HepG2 (cell line): ENCODE results near the gene SLC22A7. TPM values are rescaled to one million over a fixed set of nuclear protein-coding genes. Genes with fewer than 3 reads are reported as not detected.
A peak's percentile ranks its signal among the peaks of the same experiment; 100 is the strongest.

Source experiments
- ARNT2 ChIP-seq: sonication (generic); formaldehyde crosslinking; IDR thresholded peaks from 2 replicates; pipeline ENCODE4 v1.8.0; 2022; ENCODE audit warnings: mild to moderate bottlenecking, low read depth, missing genetic modification reagents, moderate library complexity
- BCL6 ChIP-seq: IDR thresholded peaks from 2 replicates; pipeline ENCODE4 v1.6.1; 2016; ENCODE audit warnings: missing genetic modification reagents, missing compliant biosample characterization
- DRAP1 ChIP-seq: IDR thresholded peaks from 2 replicates; pipeline ENCODE4 v1.6.1; 2016; ENCODE audit warnings: missing genetic modification reagents, missing compliant biosample characterization
- ETV5 ChIP-seq: IDR thresholded peaks from 2 replicates; pipeline ENCODE4 v1.6.1; 2018; ENCODE audit warnings: missing biosample characterization, missing genetic modification reagents, inconsistent platforms, borderline replicate concordance
- FUBP1 ChIP-seq: sonication (generic); formaldehyde crosslinking; IDR thresholded peaks from 2 replicates; pipeline ENCODE4 v1.5.1; 2020; ENCODE audit warnings: missing genetic modification reagents, mild to moderate bottlenecking, borderline replicate concordance
- HOXA5 ChIP-seq: sonication (generic); formaldehyde crosslinking; IDR thresholded peaks from 2 replicates; pipeline ENCODE4 v1.4.0; 2020; ENCODE audit warnings: missing genetic modification reagents
- IRF9 ChIP-seq: sonication (generic); formaldehyde crosslinking; IDR thresholded peaks from 2 replicates; pipeline ENCODE4 v1.8.0; 2022; ENCODE audit warnings: missing genetic modification reagents, mild to moderate bottlenecking, borderline replicate concordance
- KAT7 ChIP-seq: IDR thresholded peaks from 2 replicates; pipeline ENCODE4 v1.6.1; 2018; ENCODE audit warnings: borderline replicate concordance, missing compliant biosample characterization
- KDM1A ChIP-seq: IDR thresholded peaks from 2 replicates; pipeline ENCODE4 v1.6.1; 2016; ENCODE audit warnings: missing compliant biosample characterization
- RCOR2 ChIP-seq: IDR thresholded peaks from 2 replicates; pipeline ENCODE4 v1.6.1; 2016; ENCODE audit warnings: missing biosample characterization, missing genetic modification reagents
- SOX6 ChIP-seq, 2 experiments: fragments of 450-650 bp in 1 of 2; sonication (generic) in 1 of 2; formaldehyde crosslinking in 1 of 2; IDR thresholded peaks; 2 replicates each; pipeline versions ENCODE4 v1.4.0 to v1.6.1; 2017 to 2020; ENCODE audit warnings: antibody characterized with exemption in 1 of 2, mild to moderate bottlenecking in 1 of 2, missing genetic modification reagents in 1 of 2
- ZNF430 ChIP-seq: sonication (generic); formaldehyde crosslinking; IDR thresholded peaks from 2 replicates; pipeline ENCODE4 v1.9.0; 2021; ENCODE audit warnings: mild to moderate bottlenecking, missing genetic modification reagents
- ZNF546 ChIP-seq: sonication (generic); formaldehyde crosslinking; conservative IDR thresholded peaks from 2 replicates; pipeline ENCODE4 v1.8.1; 2023; ENCODE audit warnings: mild to moderate bottlenecking, missing genetic modification reagents
- ZNF556 ChIP-seq: sonication (generic); formaldehyde crosslinking; IDR thresholded peaks from 2 replicates; pipeline ENCODE4 v1.4.0; 2020; ENCODE audit warnings: mild to moderate bottlenecking, missing genetic modification reagents, borderline replicate concordance
- ZNF567 ChIP-seq: sonication (generic); formaldehyde crosslinking; IDR thresholded peaks from 2 replicates; pipeline ENCODE4 v1.8.1; 2023; ENCODE audit warnings: mild to moderate bottlenecking, missing genetic modification reagents, borderline replicate concordance
- ZNF580 ChIP-seq: IDR thresholded peaks from 2 replicates; pipeline ENCODE4 v1.6.1; 2016; ENCODE audit warnings: low read depth, borderline replicate concordance
- ZNF609 ChIP-seq: sonication (generic); formaldehyde crosslinking; IDR thresholded peaks from 2 replicates; pipeline ENCODE4 v1.4.0; 2020; ENCODE audit warnings: mild to moderate bottlenecking, missing genetic modification reagents, borderline replicate concordance
- ZNF615 ChIP-seq: sonication (generic); formaldehyde crosslinking; IDR thresholded peaks from 2 replicates; pipeline ENCODE4 v1.5.0; 2020; ENCODE audit warnings: mild to moderate bottlenecking, missing genetic modification reagents, borderline replicate concordance
- ZSCAN20 ChIP-seq: sonication (generic); formaldehyde crosslinking; IDR thresholded peaks from 2 replicates; pipeline ENCODE4 v1.4.0; 2020; ENCODE audit warnings: missing genetic modification reagents, mild to moderate bottlenecking, borderline replicate concordance
- polyA plus RNA-seq, 8 experiments: library from polyadenylated mRNA; depleted of rRNA in 3 of 8; stranded (reverse) in 7 of 8; unstranded in 1 of 8; fragments of >200 nt; fragmentation: Illumina TruSeq in 4 of 8; extraction: Trizol in 4 of 8; gene quantifications; 2 replicates each; pipeline versions ENCODE4 v1.2.1 to v1.2.3, GENCODE V29; 2011 to 2016; ENCODE audit warnings: low read depth in 4 of 8, missing spikeins in 1 of 8, mixed read lengths in 1 of 8; ENCODE audit not compliant: insufficient read depth in 1 of 8
- total RNA-seq, 5 experiments: library from RNA; depleted of rRNA; stranded (reverse); fragments of >200 nt; fragmentation: Illumina TruSeq; extraction: Trizol; gene quantifications; 2 replicates each; pipeline ENCODE4 v1.2.3, GENCODE V29; 2016; ENCODE audit warnings: low read depth in 1 of 5

The SLC22A7 gene
- total and polyA plus RNA-seq, 2 of the 13 experiments (the other 11 are each of a cell fraction or from before 2014, with no cell fraction given): 5.3 to 22.6 TPM

- TF ChIP-seq FUBP1 (CRISPR knock-in tag): no peak
- peak; percentile 3; the same call in 1 of the 2 replicates for TF ChIP-seq HOXA5 (CRISPR knock-in tag)
- no peak for TF ChIP-seq ZNF546 (CRISPR knock-in tag)
- peak; percentile 47; the same call in 1 of the 2 replicates for TF ChIP-seq ZNF609 (CRISPR knock-in tag)
- TF ChIP-seq KDM1A (CRISPR knock-in tag): no peak
- no peak for TF ChIP-seq ZNF615
- no peak for TF ChIP-seq SOX6 (IDR thresholded peaks at IDR 0.05)
- peak; percentile 28; the same call in 1 of the 2 replicates for TF ChIP-seq SOX6 (CRISPR knock-in tag; IDR thresholded peaks at IDR 0.05)
- peak; percentile 45 for TF ChIP-seq ETV5
- TF ChIP-seq ZNF567 (CRISPR knock-in tag): no peak
- peak; percentile 67; the same call in 1 of the 2 replicates for TF ChIP-seq KAT7 (CRISPR knock-in tag)
- TF ChIP-seq ZSCAN20 (CRISPR knock-in tag): 0 out of 2 replicates have a peak, but pooled peaks have one; percentile 28
- TF ChIP-seq ARNT2: peak; percentile 73; the same call in 1 of the 2 replicates
- TF ChIP-seq IRF9 (CRISPR knock-in tag): peak; percentile 71; the same call in 1 of the 2 replicates
- peak; percentile 81; the same call in 1 of the 2 replicates for TF ChIP-seq ZNF580 (CRISPR knock-in tag)
- TF ChIP-seq BCL6 (CRISPR knock-in tag): 0 out of 2 replicates have a peak, but pooled peaks have one; percentile 19
- TF ChIP-seq DRAP1 (CRISPR knock-in tag): peak; percentile 30
- TF ChIP-seq RCOR2 (CRISPR knock-in tag): 0 out of 2 replicates have a peak, but pooled peaks have one; percentile 28
- peak; percentile 69; the same call in 1 of the 2 replicates for TF ChIP-seq ZNF556
- TF ChIP-seq ZNF430: 0 out of 2 replicates have a peak, but pooled peaks have one; percentile 44
Measured at GRCh38 chr6:43308101-43308989, 10.3 kb downstream of the SLC22A7 start, which contains the start of gene CRIP3 (continued).
